Caco-2 (cell line): ENCODE results near the gene ARL6IP4. TPM values are rescaled to one million over a fixed set of nuclear protein-coding genes. Genes with fewer than 3 reads are reported as not detected.

Source experiments
- BruUV-seq: library from RNA; stranded (reverse); fragments of 400-500 nt; replicated peaks from 2 replicates; lab custom pipeline; 2021; lab: Mats Ljungman, UMichigan
- CTCF ChIA-PET: fragments of 300-600 bp; sonication (Branson Sonifier 250); formaldehyde crosslinking; loops from one replicate; lab custom pipeline; 2022; ENCODE audit warnings: antibody characterized with exemption; lab: Charles Lee
- POLR2A ChIA-PET: fragments of 300-600 bp; sonication (Branson Sonifier 250); formaldehyde crosslinking; loops from one replicate; lab custom pipeline; 2022; ENCODE audit warnings: antibody characterized with exemption; lab: Charles Lee
- DNase-seq, 2 experiments: peaks; one replicate each; pipeline versions ENCODE4 v3.0.0 to v3.0.0-alpha.2; 2020 to 2022
- H3K27me3 ChIP-seq: replicated peaks from 2 replicates; pipeline ENCODE4 v1.6.0; 2011; ENCODE audit warnings: low read length; ENCODE audit not compliant: control insufficient read depth, insufficient read depth
- H3K36me3 ChIP-seq: 2 replicates; pipeline ENCODE4 v1.5.1; 2011; ENCODE audit warnings: low read length; ENCODE audit not compliant: control insufficient read depth, insufficient read depth
- H3K4me1 ChIP-seq: fragments of 250-450 bp; sonication (Bioruptor Pico); 2 replicates; pipeline ENCODE4 v1.5.1; 2020; ENCODE audit warnings: mild to moderate bottlenecking
- H3K4me3 ChIP-seq: 2 replicates; pipeline ENCODE4 v1.5.1; 2011; ENCODE audit warnings: low read depth, mild to moderate bottlenecking, control low read depth, low read length
- H3K9me3 ChIP-seq: fragments of 250-450 bp; sonication (Bioruptor Pico); 2 replicates; pipeline ENCODE4 v1.5.1; 2020; ENCODE audit warnings: mild to moderate bottlenecking, moderate library complexity
- H3K27ac Mint-ChIP-seq: one replicate; pipeline ENCODE4 v1.8.0; 2022; ENCODE audit warnings: mixed read lengths; ENCODE audit not compliant: unreplicated experiment
- H3K27me3 Mint-ChIP-seq: one replicate; pipeline ENCODE4 v1.8.0; 2022; ENCODE audit warnings: mixed read lengths; ENCODE audit not compliant: insufficient read depth, unreplicated experiment
- H3K36me3 Mint-ChIP-seq: one replicate; pipeline ENCODE4 v1.8.0; 2022; ENCODE audit warnings: mild to moderate bottlenecking, mixed read lengths; ENCODE audit not compliant: insufficient read depth, unreplicated experiment
- H3K4me1 Mint-ChIP-seq: one replicate; pipeline ENCODE4 v1.8.0; 2022; ENCODE audit warnings: low read depth, mixed read lengths; ENCODE audit not compliant: unreplicated experiment
- H3K4me3 Mint-ChIP-seq: one replicate; pipeline ENCODE4 v1.8.0; 2022; ENCODE audit warnings: mild to moderate bottlenecking, moderate library complexity, mixed read lengths; ENCODE audit not compliant: unreplicated experiment
- H3K9me3 Mint-ChIP-seq: one replicate; pipeline ENCODE4 v1.8.0; 2022; ENCODE audit warnings: mixed read lengths; ENCODE audit not compliant: unreplicated experiment
- CTCF ChIP-seq, 2 experiments: fragments of 200-600 bp in 1 of 2; IDR thresholded peaks; 1 replicate in 1 of 2; 2 replicates in 1 of 2; pipeline versions ENCODE4 v1.5.1 to v1.8.0; 2011 to 2022; ENCODE audit warnings: antibody characterized with exemption in 1 of 2, control low read depth in 1 of 2, inconsistent platforms in 1 of 2, low read depth in 1 of 2, low read length in 1 of 2, mild to moderate bottlenecking in 1 of 2, moderate library complexity in 1 of 2; ENCODE audit not compliant: insufficient read depth in 1 of 2, severe bottlenecking in 1 of 2, unreplicated experiment in 1 of 2
- intact Hi-C: fragments of 100-400 bp; cut with micrococcal nuclease; formaldehyde crosslinking; loops from one replicate; pipeline ENCODE4 v1.10.0; 2022; ENCODE audit not compliant: unreplicated experiment
- total RNA-seq: library from RNA; stranded (reverse); gene quantifications from 2 replicates; pipeline ENCODE4 v1.2.3, GENCODE V29; 2022

Gene ARL6IP4
- total RNA-seq, 1 experiment from 2014 or later, result 103 TPM

DNA sequence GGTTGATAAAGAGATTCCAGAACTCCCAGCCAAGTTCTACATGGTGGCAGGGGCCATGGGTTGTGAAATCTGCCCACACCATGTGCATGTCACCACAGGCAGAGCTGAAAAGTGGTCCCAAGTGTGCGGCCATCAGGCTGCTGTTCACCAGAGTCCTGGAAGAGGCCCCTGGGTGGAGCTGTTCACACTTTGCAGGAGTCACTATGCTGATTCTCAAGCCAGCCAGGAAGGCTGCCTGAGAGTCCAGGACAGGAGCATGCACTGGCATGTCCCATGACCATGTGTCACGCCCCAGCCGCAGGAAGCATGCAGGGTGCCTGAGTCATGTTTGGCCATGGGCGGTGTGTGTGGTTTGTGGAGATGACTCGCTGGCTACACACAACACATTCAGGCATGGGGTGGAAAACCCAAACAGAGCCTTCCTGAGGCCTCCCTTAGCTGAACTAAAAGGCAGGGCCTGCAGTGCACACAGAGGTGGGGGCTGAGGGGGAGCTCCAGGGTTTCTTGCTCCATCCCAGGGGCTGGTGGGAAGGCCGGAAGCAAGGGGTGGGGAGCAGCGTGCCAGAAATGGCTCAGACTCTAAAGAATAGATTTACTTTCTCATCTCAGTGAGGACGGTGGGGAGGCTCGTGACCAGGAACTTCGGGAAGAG is 33.7 kb upstream of the ARL6IP4 start:
- Mint-ChIP-seq H3K27ac (peak overlapping the region; percentile 82), H3K4me1 (peaks cover 5% of the 10 kb centered on the region)
- intact Hi-C loops, result no loop called here

GRCh38 chr12:122947352-122947792 is 33.1 kb upstream of the ARL6IP4 start:
- BruUV-seq, result no TSS peak
- no peak for DNase-seq
- Mint-ChIP-seq H3K27me3 (no peaks in the 10 kb centered on the region), H3K4me1 (peaks cover 5% of the 10 kb centered on the region), H3K36me3 (no peaks in the 10 kb centered on the region), H3K27ac (peak overlapping the region; percentile 82), H3K4me3 (no peak overlapping the region), H3K9me3 (no peaks in the 10 kb centered on the region)
- Histone ChIP-seq H3K27me3 (no peaks in the 10 kb centered on the region), H3K4me1 (peaks cover 13% of the 10 kb centered on the region; the same call in 1 of the 2 replicates), H3K36me3 (no peaks in the 10 kb centered on the region; the same call in 1 of the 2 replicates), H3K4me3 (no peak overlapping the region), H3K9me3 (no peaks in the 10 kb centered on the region)
- ChIA-PET CTCF (interaction anchor here (0.6 kb wide), 1 partner anchor 114 kb away, joined by 3 read pairs; no protein-coding TSS in a partner anchor), POLR2A (interaction anchor here (0.6 to 0.7 kb wide), 2 partner anchors 19 to 181 kb away, joined by 3 to 6 read pairs; partner anchors contain the start of gene ABCB9)
- intact Hi-C loops, result no loop called here
- TF ChIP-seq CTCF (IDR thresholded peaks at IDR 0.05; ENCODE audit: insufficient read depth in 1 of 2, low read depth in 1 of 2, low read length in 1 of 2, severe bottlenecking in 1 of 2, unreplicated experiment in 1 of 2), result no peak

More for the DNA sequence above, 33.7 kb upstream of the ARL6IP4 start:
- Histone ChIP-seq H3K9me3 (no peaks in the 10 kb centered on the region), H3K4me1 (peaks cover 9% of the 10 kb centered on the region; the same call in 1 of the 2 replicates), H3K27me3 (no peaks in the 10 kb centered on the region), H3K36me3 (no peaks in the 10 kb centered on the region; the same call in 1 of the 2 replicates), H3K4me3 (no peak overlapping the region)
- CTCF ChIA-PET, result interaction anchor here (0.6 to 1.3 kb wide), 2 partner anchors 86 to 113 kb away, joined by 3 read pairs; no protein-coding TSS in a partner anchor
- peak; percentile 72 to 85 for DNase-seq
- no peaks in the 10 kb centered on the region for H3K9me3 Mint-ChIP-seq
- TF ChIP-seq CTCF (IDR thresholded peaks at IDR 0.05; ENCODE audit: insufficient read depth in 1 of 2, low read depth in 1 of 2, low read length in 1 of 2, severe bottlenecking in 1 of 2, unreplicated experiment in 1 of 2), result peak in 1 of 2 experiments; percentile 26
- no TSS peak for BruUV-seq
- no peaks in the 10 kb centered on the region for H3K36me3 Mint-ChIP-seq
- no peaks in the 10 kb centered on the region for H3K27me3 Mint-ChIP-seq
- H3K4me3 Mint-ChIP-seq, result no peak overlapping the region
- POLR2A ChIA-PET, result interaction anchor here (0.6 to 0.7 kb wide), 2 partner anchors 20 to 182 kb away, joined by 3 to 6 read pairs; partner anchors contain the start of gene ABCB9

- POLR2A ChIA-PET, result no interaction called here
Observed at GRCh38 chr12:122948605-122949004, 31.9 kb upstream of the ARL6IP4 start.

More at GRCh38 chr12:122948605-122949004, 31.9 kb upstream of the ARL6IP4 start:
- H3K27ac Mint-ChIP-seq, result no peak overlapping the region
- H3K9me3 Mint-ChIP-seq, result no peaks in the 10 kb centered on the region
- H3K4me3 ChIP-seq, result no peak overlapping the region
- H3K27me3 Mint-ChIP-seq, result no peaks in the 10 kb centered on the region
- no peaks in the 10 kb centered on the region; the same call in 1 of the 2 replicates for H3K36me3 ChIP-seq
- BruUV-seq, result no TSS peak
- H3K4me1 Mint-ChIP-seq, result peaks cover 5% of the 10 kb centered on the region
- intact Hi-C loops, result no loop called here
- CTCF ChIA-PET, result interaction anchor here (0.7 kb wide), 1 partner anchor 76 kb away, joined by 12 read pairs; no protein-coding TSS in a partner anchor
- H3K9me3 ChIP-seq, result no peaks in the 10 kb centered on the region
- no peak for DNase-seq
- peaks cover 13% of the 10 kb centered on the region; the same call in 1 of the 2 replicates for H3K4me1 ChIP-seq
- no peaks in the 10 kb centered on the region for H3K27me3 ChIP-seq
- no peak for TF ChIP-seq CTCF (IDR thresholded peaks at IDR 0.05; ENCODE audit: insufficient read depth in 1 of 2, low read depth in 1 of 2, low read length in 1 of 2, severe bottlenecking in 1 of 2, unreplicated experiment in 1 of 2)
- H3K4me3 Mint-ChIP-seq, result no peak overlapping the region
- no peaks in the 10 kb centered on the region for H3K36me3 Mint-ChIP-seq
